GM18499 (cell line): ENCODE data around the gene DMPK.
A peak's percentile ranks its signal among the peaks of the same experiment; 100 is the strongest.

Source experiments
- ATAC-seq: cut with Tn5 transposase; IDR thresholded peaks from one replicate; pipeline ENCODE4 v1.9.1; 2021; ENCODE audit warnings: moderate number of reproducible peaks; ENCODE audit not compliant: insufficient read depth, unreplicated experiment

Gene DMPK

GRCh38 chr19:45771311-45771933 is 10.9 kb downstream of the DMPK start:
- no peak for ATAC-seq

GRCh38 chr19:45770192-45771101 is 11.8 kb downstream of the DMPK start:
- no peak for ATAC-seq

GRCh38 chr19:45769821-45770191 is 12.5 kb downstream of the DMPK start:
- no peak for ATAC-seq

- ATAC-seq: peak; percentile 44
Measured at GRCh38 chr19:45768984-45769782, 13.1 kb downstream of the DMPK start, which contains the start of gene SIX5. Gene SIX5, minus strand, starts transcription at chr19:45769252. Its CDS starts 408 bp downstream, at chr19:45768844.

- ATAC-seq: no peak
Measured at GRCh38 chr19:45768655-45768983, 13.7 kb downstream of the DMPK start.

- no peak for ATAC-seq
Measured at GRCh38 chr19:45767881-45768654, 14.2 kb downstream of the DMPK start.

GRCh38 chr19:45767410-45767880 is 14.8 kb downstream of the DMPK start:
- no peak for ATAC-seq

GRCh38 chr19:45766869-45767346 is 15.4 kb downstream of the DMPK start:
- ATAC-seq: no peak

- ATAC-seq: no peak
Measured at GRCh38 chr19:45766296-45766868, 15.9 kb downstream of the DMPK start.

GRCh38 chr19:45765702-45766295 is 16.5 kb downstream of the DMPK start:
- ATAC-seq: no peak

- ATAC-seq: no peak
Measured at GRCh38 chr19:45764945-45765701, 17.2 kb downstream of the DMPK start.

GRCh38 chr19:45764475-45764874 is 17.8 kb downstream of the DMPK start:
- no peak for ATAC-seq

GRCh38 chr19:45763691-45764294 is 18.5 kb downstream of the DMPK start:
- ATAC-seq: no peak

GRCh38 chr19:45762870-45763631 is 19.2 kb downstream of the DMPK start:
- no peak for ATAC-seq

GRCh38 chr19:45761714-45762113 is 20.6 kb downstream of the DMPK start:
- no peak for ATAC-seq

- ATAC-seq: no peak
Measured at GRCh38 chr19:45758921-45759320, 23.4 kb downstream of the DMPK start.

- no peak for ATAC-seq
Measured at GRCh38 chr19:45757695-45758094, 24.6 kb downstream of the DMPK start.
